Tibial artery (tissue), 4 donors: Measurements from ENCODE around the gene ALDH1A3.

Experiments used
- DNase-seq, 2 donors: peaks; one replicate each; pipeline ENCODE4 v3.0.0-alpha.2; 2019
- H3K27ac ChIP-seq, 2 donors: fragments of 200-600 bp; sonication (generic) in 1 of 2; 1 replicate in 1 of 2; 2 replicates in 1 of 2; pipeline ENCODE4 v1.5.1; 2018 to 2019; ENCODE audit warnings: mild to moderate bottlenecking in 1 of 2
- H3K27me3 ChIP-seq, 2 donors: fragments of 200-600 bp; sonication (generic) in 1 of 2; one replicate each; pipeline versions ENCODE4 v1.5.1 to v1.6.0; 2016 to 2019
- H3K36me3 ChIP-seq, 3 donors: fragments of 200-600 bp; sonication (generic) in 2 of 3; one replicate each; pipeline ENCODE4 v1.5.1; 2016 to 2019; ENCODE audit warnings: mild to moderate bottlenecking in 2 of 3
- H3K4me1 ChIP-seq, 4 donors: fragments of 200-600 bp; sonication (generic) in 2 of 4; 1 replicate in 3 of 4; 2 replicates in 1 of 4; pipeline ENCODE4 v1.5.1; 2016 to 2019
- H3K4me3 ChIP-seq, 2 donors: fragments of 200-600 bp; sonication (generic) in 1 of 2; 1 replicate in 1 of 2; 2 replicates in 1 of 2; pipeline ENCODE4 v1.5.1; 2018 to 2019; ENCODE audit warnings: mild to moderate bottlenecking in 2 of 2
- H3K9me3 ChIP-seq, 3 donors: fragments of 200-600 bp; sonication (generic) in 1 of 3; one replicate each; pipeline ENCODE4 v1.5.1; 2016 to 2019
- intact Hi-C: fragments of 100-400 bp; cut with DNase I; formaldehyde crosslinking; loops from one replicate; pipeline ENCODE4 v1.15.0; 2023; ENCODE audit warnings: low total_unique reads
- TF ChIP-seq, protein P1 (sequence below), 2 experiments: fragments of 200-600 bp in 1 of 2; fragments of 450-650 bp in 1 of 2; IDR thresholded peaks; one replicate each; pipeline ENCODE4 v1.5.1; 2017 to 2019; ENCODE audit warnings: antibody characterized with exemption in 2 of 2, mild to moderate bottlenecking in 1 of 2, moderate library complexity in 1 of 2

ALDH1A3 gene

DNA sequence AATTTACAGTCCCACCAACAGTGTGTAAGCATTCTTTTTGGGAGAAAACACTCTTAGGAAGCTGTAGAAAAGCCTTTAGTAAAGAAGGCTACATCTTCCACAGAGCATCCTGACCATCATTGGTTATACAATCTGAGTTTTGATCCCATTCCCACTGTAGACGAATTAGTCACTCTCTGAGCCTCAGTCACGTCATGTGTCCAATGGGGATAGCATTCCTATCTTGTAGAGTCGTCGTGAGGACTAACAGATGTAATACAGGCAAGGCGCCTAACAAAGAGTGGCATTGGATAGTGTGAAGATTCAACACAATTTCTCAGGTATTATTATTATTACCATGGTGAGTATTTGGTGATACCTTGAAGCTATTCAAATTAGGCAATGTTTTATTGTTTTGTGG, 44.0 kb upstream of the ALDH1A3 start:
- TF ChIP-seq, protein P1, sequence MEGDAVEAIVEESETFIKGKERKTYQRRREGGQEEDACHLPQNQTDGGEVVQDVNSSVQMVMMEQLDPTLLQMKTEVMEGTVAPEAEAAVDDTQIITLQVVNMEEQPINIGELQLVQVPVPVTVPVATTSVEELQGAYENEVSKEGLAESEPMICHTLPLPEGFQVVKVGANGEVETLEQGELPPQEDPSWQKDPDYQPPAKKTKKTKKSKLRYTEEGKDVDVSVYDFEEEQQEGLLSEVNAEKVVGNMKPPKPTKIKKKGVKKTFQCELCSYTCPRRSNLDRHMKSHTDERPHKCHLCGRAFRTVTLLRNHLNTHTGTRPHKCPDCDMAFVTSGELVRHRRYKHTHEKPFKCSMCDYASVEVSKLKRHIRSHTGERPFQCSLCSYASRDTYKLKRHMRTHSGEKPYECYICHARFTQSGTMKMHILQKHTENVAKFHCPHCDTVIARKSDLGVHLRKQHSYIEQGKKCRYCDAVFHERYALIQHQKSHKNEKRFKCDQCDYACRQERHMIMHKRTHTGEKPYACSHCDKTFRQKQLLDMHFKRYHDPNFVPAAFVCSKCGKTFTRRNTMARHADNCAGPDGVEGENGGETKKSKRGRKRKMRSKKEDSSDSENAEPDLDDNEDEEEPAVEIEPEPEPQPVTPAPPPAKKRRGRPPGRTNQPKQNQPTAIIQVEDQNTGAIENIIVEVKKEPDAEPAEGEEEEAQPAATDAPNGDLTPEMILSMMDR (IDR thresholded peaks at IDR 0.05): no peak
- no peaks in the 10 kb centered on the region for H3K36me3 ChIP-seq
- no peaks in the 10 kb centered on the region for H3K9me3 ChIP-seq
- peaks cover 0 to 4% of the 10 kb centered on the region in 2 donors for H3K27me3 ChIP-seq
- H3K27ac ChIP-seq: no peak overlapping the region
- intact Hi-C loops: no loop called here
- no peaks in the 10 kb centered on the region for H3K4me1 ChIP-seq
- H3K4me3 ChIP-seq: no peak overlapping the region
- no peak for DNase-seq

DNA sequence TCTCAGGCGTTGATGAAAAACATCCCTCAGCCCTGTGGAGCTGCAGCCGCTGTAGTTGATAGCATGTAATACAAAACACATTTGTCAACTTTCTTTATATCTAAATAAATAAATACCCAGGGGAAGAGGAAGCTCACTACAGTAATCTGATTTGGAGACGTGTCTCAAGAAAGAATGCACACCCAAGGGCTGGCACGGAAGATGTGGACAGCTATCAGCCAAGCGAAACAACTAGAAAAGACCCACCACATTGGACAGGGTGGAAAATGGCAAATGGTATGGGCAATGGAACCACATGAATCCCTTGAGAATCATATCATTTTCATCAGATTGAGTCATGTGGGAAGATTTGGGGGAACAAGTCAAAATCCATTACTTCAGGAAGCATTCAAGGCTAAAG, 43.1 kb upstream of the ALDH1A3 start:
- Histone ChIP-seq H3K4me1 (no peaks in the 10 kb centered on the region), H3K27ac (no peak overlapping the region), H3K4me3 (no peak overlapping the region), H3K36me3 (no peaks in the 10 kb centered on the region), H3K27me3 (peaks cover 0 to 4% of the 10 kb centered on the region in 2 donors), H3K9me3 (no peaks in the 10 kb centered on the region)
- intact Hi-C loops: no loop called here
- TF ChIP-seq, protein P1 (IDR thresholded peaks at IDR 0.05): no peak
- no peak for DNase-seq

DNA sequence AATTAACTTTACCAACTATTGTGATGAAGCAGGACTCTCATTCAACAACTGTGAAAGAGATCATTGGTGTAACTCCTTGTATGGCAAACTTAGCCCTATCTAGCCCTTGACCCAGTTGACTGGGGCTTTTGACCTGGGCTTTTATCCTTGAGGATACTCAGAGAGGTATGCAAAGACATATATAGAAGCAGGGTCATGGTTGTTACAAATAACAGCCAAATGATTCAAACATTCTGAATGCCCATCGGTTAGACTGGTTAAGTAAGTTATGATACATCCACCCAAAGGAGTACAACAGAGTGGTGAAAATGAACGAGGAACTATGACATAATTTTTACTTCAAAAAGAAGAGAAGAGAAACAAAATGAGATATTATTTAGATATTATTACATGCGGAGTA, 38.2 kb upstream of the ALDH1A3 start:
- Histone ChIP-seq H3K27me3 (peaks cover 0 to 15% of the 10 kb centered on the region in 2 donors), H3K36me3 (no peaks in the 10 kb centered on the region), H3K9me3 (no peaks in the 10 kb centered on the region), H3K27ac (no peak overlapping the region), H3K4me3 (no peak overlapping the region), H3K4me1 (no peaks in the 10 kb centered on the region)
- intact Hi-C loops: no loop called here
- TF ChIP-seq, protein P1 (IDR thresholded peaks at IDR 0.05): no peak
- DNase-seq: no peak

DNA sequence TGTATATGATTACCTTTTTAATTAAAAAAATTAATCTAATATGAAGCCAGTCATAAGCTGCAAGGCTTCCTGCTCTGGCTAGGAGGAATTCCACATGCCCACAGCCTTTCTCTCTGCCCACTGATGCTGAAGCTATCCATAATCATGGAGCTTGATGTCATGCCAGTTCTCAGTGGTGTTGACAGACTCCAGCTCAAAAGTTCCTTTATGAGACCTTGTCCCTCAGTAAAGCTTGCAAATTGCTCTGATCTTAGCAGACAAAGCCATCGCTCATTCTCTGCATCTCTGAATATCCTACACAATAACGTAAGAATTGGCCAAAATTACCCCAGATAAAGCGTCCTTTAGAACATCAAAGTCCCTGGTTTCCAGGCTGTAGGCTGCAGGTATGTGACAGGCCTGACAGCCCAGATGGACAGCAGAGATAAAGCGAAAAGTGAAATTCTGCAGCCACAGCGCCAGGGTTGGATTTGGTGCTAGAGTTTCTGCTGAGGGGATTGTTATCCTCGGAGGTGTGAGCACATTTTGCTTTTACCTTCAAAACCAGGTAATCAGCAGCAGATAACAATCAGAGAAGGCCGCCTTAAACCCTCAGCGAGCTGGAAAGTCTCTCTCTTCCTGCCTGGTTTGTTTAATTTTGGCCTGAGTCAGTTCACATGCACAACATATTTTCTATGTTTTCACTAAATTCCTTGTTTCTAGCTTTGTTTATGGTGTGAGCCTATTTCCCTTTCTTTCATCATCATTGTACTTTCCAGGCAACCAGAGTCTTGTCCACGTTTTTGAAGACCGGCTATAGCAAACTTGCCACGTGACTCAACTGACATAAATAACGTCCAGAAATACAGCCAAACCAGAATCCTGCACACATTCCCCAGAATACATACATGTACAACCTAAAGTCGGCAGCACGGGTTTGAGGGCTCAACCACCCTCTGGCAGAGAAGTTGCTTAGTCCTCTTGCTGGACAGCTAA, 36.6 kb upstream of the ALDH1A3 start:
- Histone ChIP-seq H3K4me1 (no peaks in the 10 kb centered on the region), H3K36me3 (no peaks in the 10 kb centered on the region), H3K27me3 (peaks cover 0 to 15% of the 10 kb centered on the region in 2 donors), H3K4me3 (no peak overlapping the region), H3K27ac (no peak overlapping the region), H3K9me3 (no peaks in the 10 kb centered on the region)
- TF ChIP-seq, protein P1 (IDR thresholded peaks at IDR 0.05): no peak
- no peak for DNase-seq
- intact Hi-C loops: no loop called here

DNA sequence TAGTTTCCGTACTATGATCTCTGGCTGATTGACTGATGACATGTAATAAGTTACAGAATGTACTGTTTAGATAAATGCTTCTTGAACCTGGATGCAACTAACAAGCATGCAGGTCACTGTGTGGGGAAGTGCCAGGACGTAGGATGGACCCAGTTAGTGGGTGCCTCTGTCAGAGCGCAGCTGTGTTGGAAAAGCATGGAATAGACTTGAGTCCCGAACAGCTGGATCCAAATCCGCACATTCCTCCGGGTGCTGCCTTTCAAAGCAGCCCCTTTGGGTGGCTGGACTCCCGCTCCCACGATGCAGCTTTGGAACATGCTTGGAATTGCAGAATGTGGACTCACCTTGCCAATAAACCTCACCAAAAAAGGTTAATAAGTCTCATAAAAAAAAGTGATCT, 35.5 kb upstream of the ALDH1A3 start:
- intact Hi-C loops: no loop called here
- peaks cover 0 to 15% of the 10 kb centered on the region in 2 donors for H3K27me3 ChIP-seq
- no peaks in the 10 kb centered on the region for H3K9me3 ChIP-seq
- H3K27ac ChIP-seq: no peak overlapping the region
- H3K4me1 ChIP-seq: peaks cover 0 to 3% (median 0%) of the 10 kb centered on the region in 4 donors
- TF ChIP-seq, protein P1 (IDR thresholded peaks at IDR 0.05): no peak
- H3K36me3 ChIP-seq: no peaks in the 10 kb centered on the region
- no peak for DNase-seq
- H3K4me3 ChIP-seq: no peak overlapping the region
